ENCODE data around the gene NR6A1.

DNA sequence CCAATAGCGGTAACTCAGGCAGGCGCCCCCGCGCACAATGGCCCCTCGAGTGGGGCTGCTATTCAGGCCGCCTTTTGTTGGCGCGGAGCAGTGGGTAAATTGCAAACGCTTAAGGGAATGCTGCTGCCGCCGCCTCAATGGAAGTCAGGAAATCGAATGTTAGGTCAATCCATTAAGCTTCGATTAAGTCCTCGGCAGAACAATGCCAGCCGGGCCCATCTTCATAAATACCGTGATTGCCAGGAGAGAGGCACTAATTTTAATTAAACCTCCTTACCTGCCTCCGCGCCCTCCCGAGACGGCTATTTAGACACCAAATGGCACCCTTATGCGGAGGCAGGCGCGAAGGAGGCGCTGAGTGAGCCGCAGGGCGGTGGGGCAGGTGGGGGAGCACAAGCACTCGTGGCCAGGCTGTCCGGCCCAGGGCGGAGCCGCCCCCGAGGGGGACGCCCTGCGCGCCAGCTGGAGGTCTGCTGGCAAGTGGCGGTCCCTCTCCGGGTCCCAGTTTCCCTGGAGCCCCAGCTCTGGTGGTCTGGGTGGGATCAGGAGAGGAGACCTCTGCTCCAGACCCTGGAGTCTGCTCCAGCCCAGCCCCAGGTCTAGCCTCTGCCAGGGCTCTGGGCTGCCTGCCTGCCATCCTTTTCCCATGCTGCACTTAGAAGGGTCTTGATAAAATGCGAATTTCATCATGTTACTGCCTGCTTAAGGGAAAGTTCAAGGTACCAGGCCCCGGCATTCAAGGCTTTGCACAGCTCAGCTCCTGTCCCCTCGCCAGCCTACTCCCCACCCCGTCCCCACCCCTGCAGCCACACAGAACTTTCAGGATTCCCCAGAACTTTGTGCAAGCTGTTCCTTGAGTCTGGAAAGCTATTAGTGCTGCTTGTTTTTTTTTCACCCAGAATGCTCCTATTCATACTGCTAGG is 283.6 kb downstream of the NR6A1 start:
- TF ChIP-seq, protein P1, sequence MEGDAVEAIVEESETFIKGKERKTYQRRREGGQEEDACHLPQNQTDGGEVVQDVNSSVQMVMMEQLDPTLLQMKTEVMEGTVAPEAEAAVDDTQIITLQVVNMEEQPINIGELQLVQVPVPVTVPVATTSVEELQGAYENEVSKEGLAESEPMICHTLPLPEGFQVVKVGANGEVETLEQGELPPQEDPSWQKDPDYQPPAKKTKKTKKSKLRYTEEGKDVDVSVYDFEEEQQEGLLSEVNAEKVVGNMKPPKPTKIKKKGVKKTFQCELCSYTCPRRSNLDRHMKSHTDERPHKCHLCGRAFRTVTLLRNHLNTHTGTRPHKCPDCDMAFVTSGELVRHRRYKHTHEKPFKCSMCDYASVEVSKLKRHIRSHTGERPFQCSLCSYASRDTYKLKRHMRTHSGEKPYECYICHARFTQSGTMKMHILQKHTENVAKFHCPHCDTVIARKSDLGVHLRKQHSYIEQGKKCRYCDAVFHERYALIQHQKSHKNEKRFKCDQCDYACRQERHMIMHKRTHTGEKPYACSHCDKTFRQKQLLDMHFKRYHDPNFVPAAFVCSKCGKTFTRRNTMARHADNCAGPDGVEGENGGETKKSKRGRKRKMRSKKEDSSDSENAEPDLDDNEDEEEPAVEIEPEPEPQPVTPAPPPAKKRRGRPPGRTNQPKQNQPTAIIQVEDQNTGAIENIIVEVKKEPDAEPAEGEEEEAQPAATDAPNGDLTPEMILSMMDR (CRISPR knock-in tag; IDR thresholded peaks at IDR 0.05), result no peak
- no peak for TF ChIP-seq ZNF350 (CRISPR knock-in tag; IDR thresholded peaks at IDR 0.05; ENCODE audit: borderline replicate concordance, low read depth)
- no peak for TF ChIP-seq ZNF720 (CRISPR knock-in tag; IDR thresholded peaks at IDR 0.05)
- TF ChIP-seq POLR2A (IDR thresholded peaks at IDR 0.05; ENCODE audit: insufficient read depth in 1 of 2, low read depth in 2 of 2, low read length in 2 of 2), result no peak
- TF ChIP-seq EP300 (IDR thresholded peaks at IDR 0.05; ENCODE audit: low read depth in 2 of 2, low read length in 2 of 2), result no peak
- TF ChIP-seq EP300 (CRISPR knock-in tag; IDR thresholded peaks at IDR 0.05; ENCODE audit: borderline replicate concordance), result no peak
- TF ChIP-seq, protein P2, sequence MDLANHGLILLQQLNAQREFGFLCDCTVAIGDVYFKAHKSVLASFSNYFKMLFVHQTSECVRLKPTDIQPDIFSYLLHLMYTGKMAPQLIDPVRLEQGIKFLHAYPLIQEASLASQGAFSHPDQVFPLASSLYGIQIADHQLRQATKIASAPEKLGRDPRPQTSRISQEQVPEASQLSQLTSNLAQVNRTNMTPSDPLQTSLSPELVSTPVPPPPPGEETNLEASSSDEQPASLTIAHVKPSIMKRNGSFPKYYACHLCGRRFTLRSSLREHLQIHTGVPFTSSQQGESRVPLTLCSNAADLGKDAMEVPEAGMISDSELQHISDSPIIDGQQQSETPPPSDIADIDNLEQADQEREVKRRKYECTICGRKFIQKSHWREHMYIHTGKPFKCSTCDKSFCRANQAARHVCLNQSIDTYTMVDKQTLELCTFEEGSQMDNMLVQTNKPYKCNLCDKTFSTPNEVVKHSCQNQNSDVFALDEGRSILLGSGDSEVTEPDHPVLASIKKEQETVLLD (CRISPR knock-in tag; IDR thresholded peaks at IDR 0.05; ENCODE audit: low read depth), result no peak
- TF ChIP-seq, protein P3, sequence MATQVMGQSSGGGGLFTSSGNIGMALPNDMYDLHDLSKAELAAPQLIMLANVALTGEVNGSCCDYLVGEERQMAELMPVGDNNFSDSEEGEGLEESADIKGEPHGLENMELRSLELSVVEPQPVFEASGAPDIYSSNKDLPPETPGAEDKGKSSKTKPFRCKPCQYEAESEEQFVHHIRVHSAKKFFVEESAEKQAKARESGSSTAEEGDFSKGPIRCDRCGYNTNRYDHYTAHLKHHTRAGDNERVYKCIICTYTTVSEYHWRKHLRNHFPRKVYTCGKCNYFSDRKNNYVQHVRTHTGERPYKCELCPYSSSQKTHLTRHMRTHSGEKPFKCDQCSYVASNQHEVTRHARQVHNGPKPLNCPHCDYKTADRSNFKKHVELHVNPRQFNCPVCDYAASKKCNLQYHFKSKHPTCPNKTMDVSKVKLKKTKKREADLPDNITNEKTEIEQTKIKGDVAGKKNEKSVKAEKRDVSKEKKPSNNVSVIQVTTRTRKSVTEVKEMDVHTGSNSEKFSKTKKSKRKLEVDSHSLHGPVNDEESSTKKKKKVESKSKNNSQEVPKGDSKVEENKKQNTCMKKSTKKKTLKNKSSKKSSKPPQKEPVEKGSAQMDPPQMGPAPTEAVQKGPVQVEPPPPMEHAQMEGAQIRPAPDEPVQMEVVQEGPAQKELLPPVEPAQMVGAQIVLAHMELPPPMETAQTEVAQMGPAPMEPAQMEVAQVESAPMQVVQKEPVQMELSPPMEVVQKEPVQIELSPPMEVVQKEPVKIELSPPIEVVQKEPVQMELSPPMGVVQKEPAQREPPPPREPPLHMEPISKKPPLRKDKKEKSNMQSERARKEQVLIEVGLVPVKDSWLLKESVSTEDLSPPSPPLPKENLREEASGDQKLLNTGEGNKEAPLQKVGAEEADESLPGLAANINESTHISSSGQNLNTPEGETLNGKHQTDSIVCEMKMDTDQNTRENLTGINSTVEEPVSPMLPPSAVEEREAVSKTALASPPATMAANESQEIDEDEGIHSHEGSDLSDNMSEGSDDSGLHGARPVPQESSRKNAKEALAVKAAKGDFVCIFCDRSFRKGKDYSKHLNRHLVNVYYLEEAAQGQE (IDR thresholded peaks at IDR 0.05; ENCODE audit: borderline replicate concordance in 1 of 2, low read depth in 1 of 2, low read length in 2 of 2), result no peak
- no peak for TF ChIP-seq GTF2F1 (IDR thresholded peaks at IDR 0.05; ENCODE audit: low read length)
- no peak for TF ChIP-seq ZNF274 (CRISPR knock-in tag; IDR thresholded peaks at IDR 0.05)
- TF ChIP-seq, protein P4, sequence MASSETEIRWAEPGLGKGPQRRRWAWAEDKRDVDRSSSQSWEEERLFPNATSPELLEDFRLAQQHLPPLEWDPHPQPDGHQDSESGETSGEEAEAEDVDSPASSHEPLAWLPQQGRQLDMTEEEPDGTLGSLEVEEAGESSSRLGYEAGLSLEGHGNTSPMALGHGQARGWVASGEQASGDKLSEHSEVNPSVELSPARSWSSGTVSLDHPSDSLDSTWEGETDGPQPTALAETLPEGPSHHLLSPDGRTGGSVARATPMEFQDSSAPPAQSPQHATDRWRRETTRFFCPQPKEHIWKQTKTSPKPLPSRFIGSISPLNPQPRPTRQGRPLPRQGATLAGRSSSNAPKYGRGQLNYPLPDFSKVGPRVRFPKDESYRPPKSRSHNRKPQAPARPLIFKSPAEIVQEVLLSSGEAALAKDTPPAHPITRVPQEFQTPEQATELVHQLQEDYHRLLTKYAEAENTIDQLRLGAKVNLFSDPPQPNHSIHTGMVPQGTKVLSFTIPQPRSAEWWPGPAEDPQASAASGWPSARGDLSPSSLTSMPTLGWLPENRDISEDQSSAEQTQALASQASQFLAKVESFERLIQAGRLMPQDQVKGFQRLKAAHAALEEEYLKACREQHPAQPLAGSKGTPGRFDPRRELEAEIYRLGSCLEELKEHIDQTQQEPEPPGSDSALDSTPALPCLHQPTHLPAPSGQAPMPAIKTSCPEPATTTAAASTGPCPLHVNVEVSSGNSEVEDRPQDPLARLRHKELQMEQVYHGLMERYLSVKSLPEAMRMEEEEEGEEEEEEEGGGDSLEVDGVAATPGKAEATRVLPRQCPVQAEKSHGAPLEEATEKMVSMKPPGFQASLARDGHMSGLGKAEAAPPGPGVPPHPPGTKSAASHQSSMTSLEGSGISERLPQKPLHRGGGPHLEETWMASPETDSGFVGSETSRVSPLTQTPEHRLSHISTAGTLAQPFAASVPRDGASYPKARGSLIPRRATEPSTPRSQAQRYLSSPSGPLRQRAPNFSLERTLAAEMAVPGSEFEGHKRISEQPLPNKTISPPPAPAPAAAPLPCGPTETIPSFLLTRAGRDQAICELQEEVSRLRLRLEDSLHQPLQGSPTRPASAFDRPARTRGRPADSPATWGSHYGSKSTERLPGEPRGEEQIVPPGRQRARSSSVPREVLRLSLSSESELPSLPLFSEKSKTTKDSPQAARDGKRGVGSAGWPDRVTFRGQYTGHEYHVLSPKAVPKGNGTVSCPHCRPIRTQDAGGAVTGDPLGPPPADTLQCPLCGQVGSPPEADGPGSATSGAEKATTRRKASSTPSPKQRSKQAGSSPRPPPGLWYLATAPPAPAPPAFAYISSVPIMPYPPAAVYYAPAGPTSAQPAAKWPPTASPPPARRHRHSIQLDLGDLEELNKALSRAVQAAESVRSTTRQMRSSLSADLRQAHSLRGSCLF (CRISPR knock-in tag; IDR thresholded peaks at IDR 0.05; ENCODE audit: borderline replicate concordance), result no peak
- TF ChIP-seq, protein P5, sequence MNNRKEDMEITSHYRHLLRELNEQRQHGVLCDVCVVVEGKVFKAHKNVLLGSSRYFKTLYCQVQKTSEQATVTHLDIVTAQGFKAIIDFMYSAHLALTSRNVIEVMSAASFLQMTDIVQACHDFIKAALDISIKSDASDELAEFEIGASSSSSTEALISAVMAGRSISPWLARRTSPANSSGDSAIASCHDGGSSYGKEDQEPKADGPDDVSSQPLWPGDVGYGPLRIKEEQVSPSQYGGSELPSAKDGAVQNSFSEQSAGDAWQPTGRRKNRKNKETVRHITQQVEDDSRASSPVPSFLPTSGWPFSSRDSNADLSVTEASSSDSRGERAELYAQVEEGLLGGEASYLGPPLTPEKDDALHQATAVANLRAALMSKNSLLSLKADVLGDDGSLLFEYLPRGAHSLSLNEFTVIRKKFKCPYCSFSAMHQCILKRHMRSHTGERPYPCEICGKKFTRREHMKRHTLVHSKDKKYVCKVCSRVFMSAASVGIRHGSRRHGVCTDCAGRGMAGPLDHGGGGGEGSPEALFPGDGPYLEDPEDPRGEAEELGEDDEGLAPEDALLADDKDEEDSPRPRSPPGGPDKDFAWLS (CRISPR knock-in tag; IDR thresholded peaks at IDR 0.05; ENCODE audit: borderline replicate concordance), result no peak
- TF ChIP-seq ZNF17 (CRISPR knock-in tag; IDR thresholded peaks at IDR 0.05), result no peak
- TF ChIP-seq, protein P6, sequence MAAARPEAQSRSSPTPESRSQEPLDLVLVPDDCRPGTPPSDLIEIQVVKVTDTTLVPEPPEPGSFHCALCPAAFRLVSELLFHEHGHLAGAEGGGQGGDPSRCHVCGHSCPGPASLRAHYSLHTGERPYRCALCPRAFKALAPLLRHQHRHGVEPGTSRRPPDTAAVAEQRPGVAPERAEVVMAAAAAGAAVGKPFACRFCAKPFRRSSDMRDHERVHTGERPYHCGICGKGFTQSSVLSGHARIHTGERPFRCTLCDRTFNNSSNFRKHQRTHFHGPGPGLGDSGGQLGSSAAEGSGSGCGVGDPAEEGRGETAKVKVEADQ (CRISPR knock-in tag; IDR thresholded peaks at IDR 0.05; ENCODE audit: borderline replicate concordance), result no peak
- TF ChIP-seq, protein P7, sequence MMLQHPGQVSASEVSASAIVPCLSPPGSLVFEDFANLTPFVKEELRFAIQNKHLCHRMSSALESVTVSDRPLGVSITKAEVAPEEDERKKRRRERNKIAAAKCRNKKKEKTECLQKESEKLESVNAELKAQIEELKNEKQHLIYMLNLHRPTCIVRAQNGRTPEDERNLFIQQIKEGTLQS (CRISPR knock-in tag; IDR thresholded peaks at IDR 0.05), result no peak
